ENCODE results near the gene CHRM1. TPM values are rescaled to one million over a fixed set of nuclear protein-coding genes. Genes with fewer than 3 reads are reported as not detected.

The CHRM1 gene
- total RNA-seq, 1 donor from 2014 or later, result 0.29 TPM

DNA sequence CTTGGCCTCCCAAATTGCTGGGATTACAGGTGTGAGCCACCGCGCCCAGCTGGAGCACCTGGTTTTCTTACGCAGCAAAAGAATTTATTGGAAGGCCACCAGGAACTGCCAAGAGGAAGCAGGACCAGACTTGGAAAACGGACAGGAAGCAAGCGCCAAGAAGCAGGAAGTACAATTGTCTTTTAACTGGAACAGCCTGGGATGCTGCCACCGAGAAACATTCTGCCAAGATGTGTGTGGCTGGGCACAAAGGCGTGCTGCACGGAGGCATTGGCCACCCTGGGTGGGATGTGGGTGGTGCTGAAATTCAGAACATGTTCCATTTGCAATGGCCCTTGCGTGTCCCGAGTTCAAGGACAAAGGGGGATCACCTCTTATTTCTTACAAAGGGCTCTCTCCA lies 25.1 kb downstream of the CHRM1 start:
- no peak for DNase-seq (ENCODE audit: extremely low spot score, unreplicated experiment)
- Mint-ChIP-seq H3K27ac (no peak overlapping the region), H3K9me3 (peaks cover 4% of the 10 kb centered on the region), H3K4me3 (no peak overlapping the region), H3K4me1 (ENCODE audit: unreplicated experiment) (peaks cover 4% of the 10 kb centered on the region), H3K27me3 (peaks cover 4% of the 10 kb centered on the region), H3K36me3 (no peaks in the 10 kb centered on the region)
- TF ChIP-seq, protein P1, sequence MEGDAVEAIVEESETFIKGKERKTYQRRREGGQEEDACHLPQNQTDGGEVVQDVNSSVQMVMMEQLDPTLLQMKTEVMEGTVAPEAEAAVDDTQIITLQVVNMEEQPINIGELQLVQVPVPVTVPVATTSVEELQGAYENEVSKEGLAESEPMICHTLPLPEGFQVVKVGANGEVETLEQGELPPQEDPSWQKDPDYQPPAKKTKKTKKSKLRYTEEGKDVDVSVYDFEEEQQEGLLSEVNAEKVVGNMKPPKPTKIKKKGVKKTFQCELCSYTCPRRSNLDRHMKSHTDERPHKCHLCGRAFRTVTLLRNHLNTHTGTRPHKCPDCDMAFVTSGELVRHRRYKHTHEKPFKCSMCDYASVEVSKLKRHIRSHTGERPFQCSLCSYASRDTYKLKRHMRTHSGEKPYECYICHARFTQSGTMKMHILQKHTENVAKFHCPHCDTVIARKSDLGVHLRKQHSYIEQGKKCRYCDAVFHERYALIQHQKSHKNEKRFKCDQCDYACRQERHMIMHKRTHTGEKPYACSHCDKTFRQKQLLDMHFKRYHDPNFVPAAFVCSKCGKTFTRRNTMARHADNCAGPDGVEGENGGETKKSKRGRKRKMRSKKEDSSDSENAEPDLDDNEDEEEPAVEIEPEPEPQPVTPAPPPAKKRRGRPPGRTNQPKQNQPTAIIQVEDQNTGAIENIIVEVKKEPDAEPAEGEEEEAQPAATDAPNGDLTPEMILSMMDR (conservative IDR thresholded peaks at IDR 0.05), result no peak

DNA sequence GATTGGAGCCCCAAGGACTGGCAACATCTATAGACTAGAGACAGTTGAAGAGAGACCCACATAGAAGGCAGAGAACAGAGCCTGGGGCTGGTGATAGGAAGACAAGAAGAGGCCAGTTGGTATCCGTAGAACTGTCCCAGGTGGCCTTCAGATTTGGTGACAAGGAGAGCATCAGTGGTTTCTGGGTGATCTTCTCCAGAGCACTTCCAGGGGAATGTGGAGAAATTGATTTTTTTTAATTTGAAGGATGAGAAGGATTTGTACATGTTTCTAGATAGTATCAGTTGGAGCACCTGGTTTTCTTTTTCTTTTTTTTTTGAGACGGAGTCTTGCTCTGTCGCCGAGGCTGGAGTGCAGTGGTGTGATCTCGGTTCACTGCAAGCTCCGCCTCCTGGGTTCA lies 25.7 kb downstream of the CHRM1 start:
- Mint-ChIP-seq H3K27ac (peak overlapping the region; percentile 25), H3K27me3 (peaks cover 4% of the 10 kb centered on the region), H3K36me3 (no peaks in the 10 kb centered on the region), H3K4me1 (ENCODE audit: unreplicated experiment) (peaks cover 4% of the 10 kb centered on the region), H3K9me3 (peaks cover 4% of the 10 kb centered on the region), H3K4me3 (no peak overlapping the region)
- no peak for DNase-seq (ENCODE audit: extremely low spot score, unreplicated experiment)
- TF ChIP-seq, protein P1 (conservative IDR thresholded peaks at IDR 0.05), result no peak

DNA sequence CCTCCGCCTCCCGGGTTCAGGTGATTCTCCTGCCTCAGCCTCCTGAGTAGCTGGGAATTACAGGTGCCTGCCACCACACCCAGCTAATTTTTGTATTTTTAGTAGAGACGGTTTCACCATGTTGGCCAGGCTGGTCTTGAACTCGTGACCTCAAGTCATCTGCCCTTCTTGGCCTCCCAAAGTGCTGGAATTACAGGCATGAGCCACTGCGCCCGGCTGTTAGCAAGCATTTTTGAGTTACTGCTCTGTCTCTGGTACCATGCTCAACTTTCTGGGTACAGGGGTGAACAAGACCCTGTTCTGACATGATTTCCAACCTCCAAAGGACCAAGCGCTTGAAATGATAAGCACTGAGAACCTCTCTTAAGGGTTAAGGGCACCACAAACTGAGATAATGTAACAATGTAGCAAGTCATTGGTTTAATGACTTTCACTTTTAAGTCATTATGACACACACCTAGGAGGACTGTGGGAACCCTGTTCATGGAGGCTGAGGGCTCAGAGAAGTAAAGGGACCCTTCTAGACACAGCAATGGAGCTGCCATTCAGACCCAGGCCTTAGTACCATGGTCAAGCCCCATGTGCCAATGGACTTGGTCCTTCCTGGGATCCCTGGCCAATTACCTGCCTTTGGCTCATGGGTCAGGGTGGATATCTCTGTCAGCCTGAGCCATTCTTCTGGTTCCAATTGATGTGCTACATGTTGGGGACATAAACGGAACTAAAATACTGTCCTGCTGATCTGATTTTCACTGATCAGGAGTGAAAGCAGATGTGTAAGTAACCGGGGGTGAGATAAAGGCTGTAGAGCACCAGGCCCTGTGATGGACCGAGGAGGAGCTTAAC lies 28.9 kb downstream of the CHRM1 start:
- Mint-ChIP-seq H3K9me3 (peaks cover 4% of the 10 kb centered on the region), H3K4me3 (no peak overlapping the region), H3K27ac (peak overlapping the region; percentile 15), H3K27me3 (no peaks in the 10 kb centered on the region), H3K36me3 (peaks cover 17% of the 10 kb centered on the region), H3K4me1 (ENCODE audit: unreplicated experiment) (peaks cover 22% of the 10 kb centered on the region)
- TF ChIP-seq, protein P1 (conservative IDR thresholded peaks at IDR 0.05), result no peak
- DNase-seq (ENCODE audit: extremely low spot score, unreplicated experiment), result no peak

DNA sequence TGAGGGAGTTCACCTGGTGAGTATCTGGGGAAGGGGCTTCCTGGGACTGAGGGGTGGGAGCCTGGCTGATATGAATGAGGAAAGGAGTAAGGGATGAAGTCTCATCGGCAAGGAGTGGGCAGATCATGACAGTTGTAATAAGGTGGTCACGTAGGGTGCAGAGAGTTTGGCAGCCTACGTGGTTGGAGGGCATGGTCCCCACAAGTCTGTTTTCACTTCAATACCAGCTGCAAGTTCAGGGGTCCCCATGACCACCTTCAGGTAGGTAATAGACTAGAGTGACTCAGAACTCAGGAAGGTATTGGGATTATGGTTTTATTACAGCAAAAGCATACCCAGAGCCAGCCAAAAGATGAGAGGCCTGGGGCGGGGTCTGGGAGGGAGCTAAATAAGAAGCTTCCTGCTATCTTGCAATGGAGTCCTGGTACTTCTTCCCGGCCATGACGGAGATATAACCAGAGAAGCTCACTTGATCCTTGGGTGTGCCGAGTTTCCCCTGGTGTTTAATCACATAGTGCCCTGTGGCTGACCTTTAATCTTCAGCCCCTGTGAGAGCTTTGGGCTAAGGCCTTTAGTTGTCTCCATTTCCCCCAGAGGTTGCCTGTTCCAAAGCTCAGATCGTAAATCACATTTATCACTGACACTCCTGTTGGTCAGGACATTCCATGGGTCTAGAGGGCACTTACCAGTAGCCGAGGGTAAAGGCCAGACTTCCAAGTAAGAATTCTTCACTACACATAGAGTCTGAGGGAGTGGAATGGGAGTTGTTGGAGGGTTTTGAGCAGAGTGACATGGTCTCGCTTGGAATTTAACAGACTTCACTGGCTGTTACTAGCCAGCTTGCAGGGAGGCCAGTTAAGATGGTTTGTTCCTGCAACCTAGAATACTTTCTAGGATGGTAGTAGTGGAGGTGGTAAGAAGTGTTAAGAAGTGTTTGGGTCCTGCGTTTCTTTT lies 31.4 kb downstream of the CHRM1 start:
- Mint-ChIP-seq H3K4me3 (peak overlapping the region; percentile 74), H3K4me1 (ENCODE audit: unreplicated experiment) (peaks cover 30% of the 10 kb centered on the region), H3K36me3 (peaks cover 32% of the 10 kb centered on the region), H3K27me3 (no peaks in the 10 kb centered on the region), H3K27ac (peak overlapping the region; percentile 92), H3K9me3 (no peaks in the 10 kb centered on the region)
- TF ChIP-seq, protein P1 (conservative IDR thresholded peaks at IDR 0.05), result no peak
- no peak for DNase-seq (ENCODE audit: extremely low spot score, unreplicated experiment)

DNA sequence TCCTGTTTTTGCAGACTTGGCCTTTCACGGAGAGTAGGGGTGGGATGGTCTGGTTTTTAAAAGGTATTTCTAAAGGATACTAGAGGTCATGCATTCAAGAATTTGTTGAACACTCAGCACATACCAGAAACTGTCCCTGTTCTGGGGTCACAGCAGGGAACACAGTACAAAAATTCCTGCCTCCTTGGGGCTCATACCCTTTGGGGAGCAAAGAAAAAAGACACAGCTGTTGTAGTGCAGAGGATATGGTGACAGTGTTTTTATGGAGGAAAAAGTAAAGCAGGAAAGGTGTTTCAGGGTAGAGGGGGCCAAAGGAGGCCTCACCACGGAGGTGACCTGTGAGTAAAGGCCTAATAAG lies 32.1 kb downstream of the CHRM1 start:
- H3K9me3 Mint-ChIP-seq, result no peaks in the 10 kb centered on the region
- no peaks in the 10 kb centered on the region for H3K27me3 Mint-ChIP-seq
- H3K36me3 Mint-ChIP-seq, result peaks cover 37% of the 10 kb centered on the region
- peak overlapping the region; percentile 58 for H3K4me3 Mint-ChIP-seq
- TF ChIP-seq, protein P1 (conservative IDR thresholded peaks at IDR 0.05), result no peak
- peak overlapping the region; percentile 92 for H3K27ac Mint-ChIP-seq
- peaks cover 34% of the 10 kb centered on the region for H3K4me1 Mint-ChIP-seq (ENCODE audit: unreplicated experiment)
- DNase-seq (ENCODE audit: extremely low spot score, unreplicated experiment), result no peak
